DMS53 (cell line): ENCODE measurements around the gene ZFAND4.
"Not testable (repeated sequence)": the region's sequence is repeated elsewhere in the genome, so short reads cannot be mapped to it uniquely, and the experiment has no call there.

ENCODE experiments used
- DNase-seq: peaks from one replicate; lab custom pipeline; 2025; lab: John Stamatoyannopoulos, UW

ZFAND4 gene

GRCh38 chr10:45672181-45673073 is at the start of gene ZFAND4:
Gene ZFAND4, minus strand, starts transcription at chr10:45672772. Its CDS starts 9,047 bp downstream, at chr10:45663725.
- peak; percentile 99 for DNase-seq

GRCh38 chr10:45721503-45721902 is 48.9 kb upstream of the ZFAND4 start:
- not testable (repeated sequence) for DNase-seq

GRCh38 chr10:45717642-45718041 is 45.1 kb upstream of the ZFAND4 start:
- not testable (repeated sequence) for DNase-seq

- DNase-seq = not testable (repeated sequence)
Observed at GRCh38 chr10:45717053-45717452, 44.5 kb upstream of the ZFAND4 start.

GRCh38 chr10:45711223-45711622 is 38.7 kb upstream of the ZFAND4 start:
- peak; percentile 26 for DNase-seq

GRCh38 chr10:45710200-45710796 is 37.7 kb upstream of the ZFAND4 start:
- DNase-seq = not testable (repeated sequence)

- not testable (repeated sequence) for DNase-seq
Observed at GRCh38 chr10:45678467-45678866, 5.9 kb upstream of the ZFAND4 start.

GRCh38 chr10:45675388-45675787 is 2.8 kb upstream of the ZFAND4 start:
- DNase-seq = no peak

- peak; percentile 79 for DNase-seq
Observed at GRCh38 chr10:45673074-45673648, 589 bp upstream of the ZFAND4 start.

- DNase-seq = not testable (repeated sequence)
Observed at GRCh38 chr10:45671300-45671699, 1.3 kb downstream of the ZFAND4 start.

GRCh38 chr10:45669897-45670296 is 2.7 kb downstream of the ZFAND4 start:
- DNase-seq = not testable (repeated sequence)

GRCh38 chr10:45660876-45661411 is 11.6 kb downstream of the ZFAND4 start:
- no peak for DNase-seq

- no peak for DNase-seq
Observed at GRCh38 chr10:45657033-45657926, 15.3 kb downstream of the ZFAND4 start.

- no peak for DNase-seq
Observed at GRCh38 chr10:45655219-45655618, 17.4 kb downstream of the ZFAND4 start.

GRCh38 chr10:45654753-45655141 is 17.8 kb downstream of the ZFAND4 start:
- not testable (repeated sequence) for DNase-seq

- DNase-seq = no peak
Observed at GRCh38 chr10:45653454-45653853, 19.1 kb downstream of the ZFAND4 start.

GRCh38 chr10:45652511-45652910 is 20.1 kb downstream of the ZFAND4 start:
- DNase-seq = no peak

GRCh38 chr10:45649296-45649695 is 23.3 kb downstream of the ZFAND4 start:
- no peak for DNase-seq

GRCh38 chr10:45647118-45647517 is 25.5 kb downstream of the ZFAND4 start:
- DNase-seq = no peak

GRCh38 chr10:45646384-45647050 is 26.1 kb downstream of the ZFAND4 start:
- no peak for DNase-seq

- DNase-seq = no peak
Observed at GRCh38 chr10:45644527-45644926, 28.0 kb downstream of the ZFAND4 start.
